NCI-H774 (cell line): Measurements from ENCODE around the gene UQCRC2.
"Not testable (repeated sequence)": the region's sequence is repeated elsewhere in the genome, so short reads cannot be mapped to it uniquely, and the experiment has no call there.

Experiments
- DNase-seq: peaks from one replicate; lab custom pipeline; 2025; lab: John Stamatoyannopoulos, UW

The UQCRC2 gene

DNA sequence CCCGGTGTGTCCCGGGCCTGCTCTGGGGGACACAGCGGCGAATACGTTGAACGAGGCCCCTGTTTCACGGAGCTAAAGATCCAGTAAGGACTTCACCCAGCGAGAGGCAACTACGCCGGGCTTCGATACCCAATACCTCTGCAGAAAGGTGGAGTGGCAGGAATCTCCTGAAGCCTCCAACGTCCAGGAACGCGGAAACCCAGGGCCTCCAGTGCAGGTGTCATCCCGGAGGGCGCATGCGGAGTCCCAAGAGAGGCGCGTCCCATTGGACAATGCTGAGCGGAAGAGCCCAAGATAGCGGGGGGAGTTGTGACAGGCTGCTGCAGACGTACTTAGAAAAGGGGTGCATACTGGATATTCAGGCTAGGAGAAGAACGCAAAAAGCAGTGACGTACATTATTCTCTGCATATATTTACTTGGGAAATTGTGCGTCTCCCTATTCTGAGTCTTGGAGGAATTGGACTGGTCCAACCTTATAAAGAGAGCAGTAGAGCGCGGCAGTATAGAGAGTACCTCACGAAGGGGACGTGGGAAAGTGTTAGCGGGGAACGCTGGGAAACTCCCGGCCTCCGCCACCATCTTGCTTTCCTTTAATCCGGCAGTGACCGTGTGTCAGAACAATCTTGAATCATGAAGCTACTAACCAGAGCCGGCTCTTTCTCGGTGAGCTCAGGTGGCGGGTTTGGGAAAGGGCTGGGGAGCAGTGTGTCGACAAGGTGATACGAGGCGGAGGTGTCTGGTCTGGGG, at the start of gene UQCRC2:
UQCRC2 (plus strand) TSS at position 569 of the 748 bp plus-strand sequence; CDS start at position 632, 63 bp downstream.
- peak; percentile 93 for DNase-seq

DNA sequence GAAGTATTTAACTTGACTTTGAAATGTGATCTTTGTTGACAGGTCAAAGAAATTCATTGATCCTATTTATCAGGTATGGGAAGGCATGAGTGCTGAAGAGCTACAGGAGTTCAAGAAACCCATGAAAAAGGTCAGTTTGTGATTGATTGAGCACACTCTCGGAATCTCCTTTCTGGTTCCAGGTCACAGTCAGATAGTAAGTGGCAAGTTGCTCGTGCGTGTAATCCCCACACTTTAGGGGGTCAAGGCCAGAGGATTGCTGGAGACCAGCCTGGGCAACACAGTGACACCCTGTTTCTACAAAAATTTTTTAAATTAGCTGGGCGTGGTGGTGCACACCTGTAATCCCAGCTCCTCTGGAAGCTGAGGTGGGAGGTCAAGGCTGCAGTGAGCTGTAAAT, 20.5 kb upstream of the UQCRC2 start:
- DNase-seq: not testable (repeated sequence)

GRCh38 chr16:21933316-21933715, 19.8 kb upstream of the UQCRC2 start:
- not testable (repeated sequence) for DNase-seq

DNA sequence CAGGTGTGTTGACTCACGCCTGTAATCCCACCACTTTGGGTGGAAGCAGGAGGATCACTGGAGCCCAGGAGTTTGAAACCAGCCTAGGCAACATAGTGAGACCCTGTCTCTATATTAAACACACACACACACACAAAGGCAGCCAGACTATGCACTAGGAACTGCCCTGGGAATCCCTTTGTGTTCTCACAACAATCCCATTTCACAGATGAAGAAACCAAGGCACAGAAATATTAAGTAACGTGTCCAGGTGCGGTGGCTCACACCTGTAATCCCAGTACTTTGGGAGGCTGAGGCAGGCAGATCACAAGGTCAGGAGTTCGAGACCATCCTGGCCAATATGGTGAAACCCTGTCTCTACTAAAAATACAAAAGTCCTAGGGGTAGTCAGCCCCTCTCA, 19.4 kb upstream of the UQCRC2 start:
- not testable (repeated sequence) for DNase-seq

DNA sequence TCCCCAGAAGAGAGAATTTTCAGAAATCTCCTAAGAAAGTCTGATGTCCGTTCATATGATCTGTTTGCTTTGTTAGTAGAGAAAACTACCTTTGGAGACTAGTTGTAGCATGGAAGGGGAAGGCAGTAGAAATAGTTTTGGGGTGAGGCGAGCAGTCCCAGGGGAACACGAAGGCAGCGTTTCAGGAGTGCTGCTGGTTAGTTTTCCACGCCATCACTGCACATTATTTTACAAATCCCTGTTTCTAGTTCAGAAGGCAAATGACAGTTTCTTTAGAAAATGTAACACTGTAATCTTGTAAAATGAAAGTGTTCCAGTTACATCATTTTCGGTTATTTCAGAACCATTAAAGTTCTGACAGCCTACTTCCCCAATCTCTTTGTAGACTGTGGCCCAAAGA, 16.9 kb upstream of the UQCRC2 start:
- DNase-seq: not testable (repeated sequence)

GRCh38 chr16:21937336-21937829, 15.8 kb upstream of the UQCRC2 start:
- no peak for DNase-seq

GRCh38 chr16:21940570-21940969, 12.6 kb upstream of the UQCRC2 start:
- no peak for DNase-seq

- no peak for DNase-seq
Observed at GRCh38 chr16:21943571-21943970, 9.6 kb upstream of the UQCRC2 start.

DNA sequence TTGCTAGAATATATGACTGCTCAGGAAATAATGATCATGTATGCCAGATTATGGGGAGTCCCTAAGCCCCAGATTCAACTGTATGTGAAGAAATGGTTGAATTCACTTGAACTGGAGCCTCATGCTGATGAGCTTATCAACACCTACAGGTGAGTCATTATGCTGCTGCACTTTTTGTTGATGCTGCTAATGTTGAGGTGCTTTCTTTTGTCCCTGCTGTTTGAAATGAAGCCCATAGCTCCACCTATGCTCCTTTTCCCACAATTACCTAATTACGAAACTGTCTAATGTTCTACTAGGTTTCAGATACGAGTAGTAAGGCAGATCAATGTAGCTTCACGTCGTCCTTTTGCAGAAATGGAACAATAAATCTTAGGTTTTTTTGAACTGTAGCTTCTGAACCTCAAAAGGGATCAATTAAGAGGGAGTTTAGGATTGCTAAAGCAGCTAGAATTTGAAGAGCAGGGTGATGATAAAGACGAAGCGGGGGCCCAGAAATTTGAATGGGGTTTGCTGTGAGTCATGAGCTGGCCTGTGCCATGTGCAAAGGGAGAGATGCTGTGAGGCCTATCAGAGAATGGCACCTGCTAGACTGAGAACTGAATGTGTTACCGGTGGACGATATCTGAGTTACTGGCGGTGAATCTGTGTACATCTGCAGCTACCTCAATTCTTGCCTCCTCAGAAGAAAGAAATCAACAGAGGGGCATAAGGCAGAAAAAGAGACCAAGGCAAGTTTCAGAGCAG, 6.1 kb upstream of the UQCRC2 start:
- DNase-seq: no peak

DNA sequence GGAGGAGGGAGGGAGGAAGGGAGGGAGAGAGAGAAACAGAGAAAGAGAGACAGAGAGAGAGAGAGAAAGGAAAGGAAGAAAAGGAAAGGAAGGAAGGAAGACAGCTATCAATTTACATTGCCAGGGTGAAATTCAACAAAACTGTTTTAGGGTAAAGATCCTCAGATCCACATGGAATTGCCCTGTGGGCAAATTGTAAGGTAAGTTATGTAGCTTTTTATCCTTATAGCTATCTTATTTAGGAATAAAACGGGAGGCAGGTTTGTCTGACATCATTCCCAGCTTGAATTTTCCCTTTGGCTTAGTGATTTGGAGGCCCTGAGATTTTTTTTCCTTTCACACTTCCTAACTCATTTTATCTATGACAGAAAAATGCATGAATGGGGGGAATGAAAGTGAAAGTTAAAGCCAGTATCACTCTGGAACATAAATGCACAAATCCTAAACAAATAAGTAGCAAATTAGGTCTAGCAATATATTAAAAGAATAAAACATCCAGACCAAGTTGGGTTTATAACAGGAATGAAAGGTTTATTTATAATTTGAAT, 3.4 kb upstream of the UQCRC2 start:
- DNase-seq: no peak

DNA sequence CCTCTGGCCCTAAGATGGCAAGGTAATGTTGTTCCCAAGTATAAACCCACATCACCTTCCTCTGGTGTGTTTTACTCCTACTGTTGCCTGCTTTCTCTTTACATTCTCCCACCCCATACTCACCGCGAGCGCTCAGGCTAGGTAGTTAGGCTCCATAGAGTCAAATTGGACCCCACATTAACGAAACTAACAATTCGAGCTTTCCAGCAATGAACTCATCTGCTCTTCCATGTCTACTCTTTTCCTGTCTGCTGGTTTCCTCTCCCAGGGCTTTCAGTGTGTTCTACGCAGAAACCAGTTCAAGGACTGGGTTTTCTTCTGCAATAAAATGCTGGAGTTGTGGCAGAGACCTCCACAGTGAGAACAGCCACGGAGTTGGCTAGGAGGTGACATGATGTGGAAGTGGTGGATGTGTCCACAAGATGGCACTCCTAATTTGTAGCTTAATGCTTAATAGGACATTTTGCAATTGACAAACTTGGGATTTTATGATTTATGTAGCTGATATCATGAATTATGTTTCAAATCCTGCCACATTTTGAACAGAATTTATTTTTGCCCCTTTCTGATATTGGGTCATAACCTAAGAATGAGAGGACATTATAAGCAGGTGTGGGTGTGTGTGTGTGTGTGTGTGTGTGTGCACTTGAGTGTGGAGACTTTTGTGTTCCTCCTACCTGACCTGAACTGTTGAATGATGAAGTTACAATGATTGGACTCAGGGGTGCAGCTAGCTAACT, 2.2 kb upstream of the UQCRC2 start:
- DNase-seq: no peak

DNA sequence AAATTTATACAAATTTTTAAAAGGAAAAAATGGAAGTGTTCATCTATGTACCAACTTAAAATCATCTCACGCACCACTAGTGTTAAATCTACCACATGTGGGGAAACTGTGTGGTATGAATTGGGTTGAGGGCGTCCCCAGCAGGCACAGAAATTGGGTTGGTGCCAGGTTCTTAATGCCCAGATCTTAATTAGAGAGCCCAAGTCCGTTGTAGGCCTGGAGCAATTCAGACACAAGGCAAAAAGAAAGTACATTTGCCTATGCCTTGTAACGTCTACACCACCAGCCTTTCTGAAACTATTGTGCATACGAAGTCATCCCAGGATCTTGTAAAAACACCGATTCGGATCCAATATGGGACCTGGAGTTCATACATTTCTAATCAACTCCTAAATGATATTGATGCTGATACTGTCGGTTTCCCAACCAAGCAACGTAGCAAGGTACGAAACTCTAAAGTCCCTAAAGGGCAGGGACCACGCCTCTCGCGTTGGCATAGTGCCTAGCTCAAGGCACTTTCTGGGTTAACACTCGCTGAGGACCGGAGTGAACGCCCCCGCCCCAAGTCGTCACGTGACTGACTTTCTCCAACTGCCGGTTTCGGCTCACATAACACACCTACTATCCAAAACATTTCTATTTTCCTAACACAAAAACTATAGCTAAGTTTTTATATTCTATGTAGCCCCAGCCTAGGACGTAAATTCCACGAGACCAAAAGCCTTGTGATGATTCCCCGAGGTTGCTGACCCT, 945 bp upstream of the UQCRC2 start:
- DNase-seq: peak; percentile 20

- no peak for DNase-seq
Observed at GRCh38 chr16:21953541-21953902, 361 bp downstream of the UQCRC2 start.

GRCh38 chr16:21957714-21958346, 4.7 kb downstream of the UQCRC2 start:
- no peak for DNase-seq

GRCh38 chr16:21959050-21959449, 5.9 kb downstream of the UQCRC2 start:
- DNase-seq: no peak

DNA sequence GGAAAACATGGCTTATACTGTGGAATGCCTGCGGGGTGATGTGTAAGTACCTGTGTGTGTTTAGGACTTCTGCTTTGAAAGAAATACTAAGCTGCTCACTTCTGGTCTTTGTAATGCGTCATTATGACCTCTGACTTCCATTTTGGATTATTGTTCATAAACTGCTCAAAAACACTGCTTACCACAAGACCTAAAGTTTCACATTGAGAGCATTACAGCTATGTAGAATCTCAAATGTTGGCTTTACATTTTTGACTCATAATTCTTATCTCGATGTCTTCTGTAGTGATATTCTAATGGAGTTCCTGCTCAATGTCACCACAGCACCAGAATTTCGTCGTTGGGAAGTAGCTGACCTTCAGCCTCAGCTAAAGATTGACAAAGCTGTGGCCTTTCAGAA, 9.3 kb downstream of the UQCRC2 start:
- no peak for DNase-seq

- no peak for DNase-seq
Observed at GRCh38 chr16:21963887-21964286, 10.7 kb downstream of the UQCRC2 start.

DNA sequence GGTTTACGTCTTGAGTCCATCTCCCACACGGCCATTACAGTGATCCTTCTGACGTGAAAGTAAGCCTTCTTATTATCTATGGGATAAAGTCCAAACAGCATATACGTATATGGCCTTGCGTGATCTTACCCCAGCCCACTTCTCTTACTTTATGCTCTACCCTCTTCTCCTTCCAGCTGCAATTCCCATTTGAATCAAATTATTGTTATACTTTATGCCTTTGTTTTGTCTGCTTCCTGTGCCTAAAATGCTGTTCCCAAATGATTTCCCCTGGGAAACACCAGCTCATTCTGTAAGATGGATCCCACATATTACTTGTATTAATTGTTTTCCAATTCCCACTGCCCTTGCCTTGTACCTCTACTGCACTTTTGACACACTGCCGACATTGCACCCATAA, 11.2 kb downstream of the UQCRC2 start:
- DNase-seq: no peak

DNA sequence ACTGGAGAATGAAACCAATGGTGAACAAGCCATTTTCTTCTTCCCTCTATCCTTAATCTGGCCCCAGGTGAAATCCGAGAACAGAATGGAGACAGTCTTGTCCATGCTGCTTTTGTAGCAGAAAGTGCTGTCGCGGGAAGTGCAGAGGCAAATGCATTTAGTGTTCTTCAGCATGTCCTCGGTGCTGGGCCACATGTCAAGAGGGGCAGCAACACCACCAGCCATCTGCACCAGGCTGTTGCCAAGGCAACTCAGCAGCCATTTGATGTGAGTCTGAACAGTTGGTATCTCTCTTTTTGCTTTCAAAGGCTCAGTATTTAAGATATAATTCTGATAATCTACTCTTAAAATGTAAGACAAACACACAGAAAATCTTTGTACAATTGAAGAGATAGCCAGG, 18.7 kb downstream of the UQCRC2 start:
- DNase-seq: no peak

GRCh38 chr16:21973945-21974344, 20.8 kb downstream of the UQCRC2 start:
- DNase-seq: no peak

DNA sequence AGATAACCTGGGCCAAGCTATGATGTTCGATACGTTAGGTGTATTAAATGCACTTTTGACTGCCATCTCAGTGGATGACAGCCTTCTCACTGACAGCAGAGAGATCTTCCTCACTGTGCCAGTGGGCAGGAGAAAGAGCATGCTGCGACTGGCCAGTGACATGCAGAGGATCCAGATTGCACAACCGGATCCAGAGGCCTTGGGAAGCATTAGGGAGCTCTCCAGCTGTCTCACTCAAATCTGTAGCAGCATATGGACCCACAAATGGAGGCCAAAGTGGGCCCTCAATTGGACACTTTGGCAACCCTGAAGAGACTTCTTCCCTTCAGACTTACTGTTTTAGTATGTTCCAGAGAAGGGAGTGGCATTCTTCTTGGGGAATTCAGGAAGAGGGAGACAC, 26.9 kb downstream of the UQCRC2 start:
- no peak for DNase-seq
